Neural cell (in vitro differentiated cells): Measurements from ENCODE around the gene KREMEN1.

ENCODE experiments used
- CTCF ChIP-seq: fragments of 450-650 bp; IDR thresholded peaks from 2 replicates; pipeline ENCODE4 v1.5.1; 2014; ENCODE audit warnings: antibody characterized with exemption, mild to moderate bottlenecking, moderate library complexity; ENCODE audit not compliant: poor library complexity, severe bottlenecking
- EP300 ChIP-seq: fragments of 450-650 bp; conservative IDR thresholded peaks from 2 replicates; pipeline ENCODE4 v1.6.1; 2014; ENCODE audit warnings: antibody characterized with exemption, mild to moderate bottlenecking, moderate library complexity; ENCODE audit not compliant: poor library complexity, severe bottlenecking
- EZH2 ChIP-seq: fragments of 200-600, 300-800 bp; shearing (Covaris generic), sonication (generic); IDR thresholded peaks from 2 replicates; pipeline ENCODE4 v1.6.1; 2014; ENCODE audit warnings: antibody characterized with exemption, low read length, borderline replicate concordance, mild to moderate bottlenecking; ENCODE audit not compliant: insufficient read depth, poor library complexity, severe bottlenecking
- MXI1 ChIP-seq: fragments of 450-650 bp; conservative IDR thresholded peaks from 2 replicates; pipeline ENCODE4 v1.6.1; 2014; ENCODE audit warnings: antibody characterized with exemption, mild to moderate bottlenecking; ENCODE audit not compliant: poor library complexity, severe bottlenecking
- POLR2AphosphoS5 ChIP-seq: IDR thresholded peaks from 2 replicates; pipeline ENCODE4 v1.6.1; 2012
- RAD21 ChIP-seq: fragments of 450-650 bp; conservative IDR thresholded peaks from 2 replicates; pipeline ENCODE4 v1.6.1; 2014; ENCODE audit warnings: antibody characterized with exemption, mild to moderate bottlenecking, moderate library complexity
- REST ChIP-seq: IDR thresholded peaks from 2 replicates; pipeline ENCODE4 v1.6.1; 2012; ENCODE audit warnings: borderline replicate concordance
- SMC3 ChIP-seq: fragments of 450-650 bp; conservative IDR thresholded peaks from 2 replicates; pipeline ENCODE4 v1.6.1; 2014; ENCODE audit warnings: antibody characterized with exemption, mild to moderate bottlenecking, moderate library complexity; ENCODE audit not compliant: poor library complexity
- TAF1 ChIP-seq: IDR thresholded peaks from 2 replicates; pipeline ENCODE4 v1.6.1; 2012; ENCODE audit warnings: low read depth

- TF ChIP-seq CTCF (no peak), EP300 (no peak), POLR2AphosphoS5 (no peak), TAF1 (no peak), REST (no peak), EZH2 (no peak), RAD21 (no peak), SMC3 (no peak), MXI1 (no peak)
Observed at GRCh38 chr22:29150701-29151100, 77.9 kb downstream of the KREMEN1 start.
